ENCODE measurements around the gene CFAP99. TPM values are rescaled to one million over a fixed set of nuclear protein-coding genes. Genes with fewer than 3 reads are reported as not detected.
A peak's percentile ranks its signal among the peaks of the same experiment; 100 is the strongest.

CFAP99 gene
- total RNA-seq, 1 donor from 2014 or later: not detected

- Mint-ChIP-seq H3K4me3 (ENCODE audit: unreplicated experiment) (no peak overlapping the region), H3K27ac (ENCODE audit: unreplicated experiment) (no peak overlapping the region), H3K27me3 (ENCODE audit: unreplicated experiment) (peaks cover 41% of the 10 kb centered on the region), H3K36me3 (ENCODE audit: unreplicated experiment) (peaks cover 2% of the 10 kb centered on the region), H3K4me1 (ENCODE audit: unreplicated experiment) (peaks cover 38% of the 10 kb centered on the region), H3K9me3 (ENCODE audit: unreplicated experiment) (no peaks in the 10 kb centered on the region)
- no peak for DNase-seq (ENCODE audit: extremely low spot score, unreplicated experiment)
- no peak for TF ChIP-seq CTCF (IDR thresholded peaks at IDR 0.05)
Observed at GRCh38 chr4:2415213-2415612, 3.5 kb upstream of the CFAP99 start.

GRCh38 chr4:2415881-2416563, 2.7 kb upstream of the CFAP99 start:
- peaks cover 45% of the 10 kb centered on the region for H3K27me3 Mint-ChIP-seq (ENCODE audit: unreplicated experiment)
- H3K36me3 Mint-ChIP-seq (ENCODE audit: unreplicated experiment): peaks cover 2% of the 10 kb centered on the region
- TF ChIP-seq CTCF (IDR thresholded peaks at IDR 0.05): no peak
- H3K27ac Mint-ChIP-seq (ENCODE audit: unreplicated experiment): no peak overlapping the region
- DNase-seq (ENCODE audit: extremely low spot score, unreplicated experiment): no peak
- no peaks in the 10 kb centered on the region for H3K9me3 Mint-ChIP-seq (ENCODE audit: unreplicated experiment)
- H3K4me3 Mint-ChIP-seq (ENCODE audit: unreplicated experiment): peak overlapping the region; percentile 52
- peaks cover 38% of the 10 kb centered on the region for H3K4me1 Mint-ChIP-seq (ENCODE audit: unreplicated experiment)

GRCh38 chr4:2416564-2417225, 2.1 kb upstream of the CFAP99 start:
- DNase-seq (ENCODE audit: extremely low spot score, unreplicated experiment): no peak
- H3K27ac Mint-ChIP-seq (ENCODE audit: unreplicated experiment): no peak overlapping the region
- H3K36me3 Mint-ChIP-seq (ENCODE audit: unreplicated experiment): peaks cover 2% of the 10 kb centered on the region
- peaks cover 38% of the 10 kb centered on the region for H3K4me1 Mint-ChIP-seq (ENCODE audit: unreplicated experiment)
- no peaks in the 10 kb centered on the region for H3K9me3 Mint-ChIP-seq (ENCODE audit: unreplicated experiment)
- no peak for TF ChIP-seq CTCF (IDR thresholded peaks at IDR 0.05)
- H3K27me3 Mint-ChIP-seq (ENCODE audit: unreplicated experiment): peaks cover 50% of the 10 kb centered on the region
- H3K4me3 Mint-ChIP-seq (ENCODE audit: unreplicated experiment): peak overlapping the region; percentile 52

DNA sequence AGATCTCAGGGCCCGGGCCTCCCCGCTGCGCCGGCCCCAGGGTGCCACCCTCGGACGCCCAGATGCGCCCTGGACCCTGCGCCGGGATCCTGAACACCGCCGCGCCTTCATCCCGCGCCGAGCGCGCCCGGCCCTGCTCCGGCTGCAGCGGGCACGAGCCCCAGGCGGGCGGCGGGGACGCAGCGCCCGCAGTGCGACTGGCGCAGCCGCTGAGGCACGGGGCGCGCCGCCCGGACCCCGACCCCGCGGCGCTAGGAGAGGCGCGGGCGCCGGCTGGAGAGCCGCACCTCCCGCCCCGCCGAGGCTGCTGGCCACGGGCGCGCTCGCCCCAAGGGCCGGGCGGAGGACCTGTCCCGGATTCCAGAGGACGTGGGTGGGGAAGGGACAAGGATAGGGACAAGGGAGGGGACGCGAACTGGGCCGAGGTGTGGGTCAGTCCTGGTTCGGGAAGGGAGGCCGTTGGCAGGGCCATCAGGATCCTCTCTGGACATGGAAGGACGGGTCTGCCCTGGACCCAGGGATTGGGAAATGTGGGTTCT, 1.5 kb upstream of the CFAP99 start:
- peak overlapping the region; percentile 81 for H3K4me3 Mint-ChIP-seq (ENCODE audit: unreplicated experiment)
- peaks cover 2% of the 10 kb centered on the region for H3K36me3 Mint-ChIP-seq (ENCODE audit: unreplicated experiment)
- no peak for TF ChIP-seq CTCF (IDR thresholded peaks at IDR 0.05)
- DNase-seq (ENCODE audit: extremely low spot score, unreplicated experiment): no peak
- H3K9me3 Mint-ChIP-seq (ENCODE audit: unreplicated experiment): no peaks in the 10 kb centered on the region
- peak overlapping the region; percentile 44 for H3K27ac Mint-ChIP-seq (ENCODE audit: unreplicated experiment)
- peaks cover 37% of the 10 kb centered on the region for H3K4me1 Mint-ChIP-seq (ENCODE audit: unreplicated experiment)
- H3K27me3 Mint-ChIP-seq (ENCODE audit: unreplicated experiment): peaks cover 56% of the 10 kb centered on the region

Measured in osteocyte (in vitro differentiated cells).